DND-41 (cell line): ENCODE data around the gene GSAP.
A peak's percentile ranks its signal among the peaks of the same experiment; 100 is the strongest.

Experiments used
- ATAC-seq: fragments of 200-7000 bp; cut with Tn5 transposase; 3 replicates; pipeline ENCODE4 v1.9.1; 2021; ENCODE audit warnings: low read depth; ENCODE audit not compliant: insufficient read depth
- DNase-seq: peaks from one replicate; pipeline ENCODE4 v3.0.0-alpha.2; 2020
- H2AFZ ChIP-seq: 2 replicates; pipeline ENCODE4 v1.6.0; 2012; ENCODE audit warnings: low read depth, low read length
- H3K27ac ChIP-seq: 2 replicates; pipeline ENCODE4 v1.5.1; 2012; ENCODE audit warnings: low read length, inconsistent platforms
- H3K27me3 ChIP-seq: fragments of 200-600 bp; sonication (generic); 2 replicates; pipeline ENCODE4 v1.6.0; 2012; ENCODE audit warnings: low read length, mild to moderate bottlenecking, inconsistent platforms; ENCODE audit not compliant: insufficient read depth, poor library complexity
- H3K36me3 ChIP-seq: 2 replicates; pipeline ENCODE4 v1.5.1; 2012; ENCODE audit warnings: low read length, inconsistent platforms; ENCODE audit not compliant: insufficient read depth
- H3K4me1 ChIP-seq: 2 replicates; pipeline ENCODE4 v1.5.1; 2012; ENCODE audit warnings: mild to moderate bottlenecking, low read length; ENCODE audit not compliant: insufficient read depth
- H3K4me2 ChIP-seq: 2 replicates; pipeline ENCODE4 v1.6.0; 2012; ENCODE audit warnings: mild to moderate bottlenecking, moderate library complexity, low read length, inconsistent platforms; ENCODE audit not compliant: insufficient read depth
- H3K4me3 ChIP-seq, 2 experiments: fragments of 200-600 bp in 1 of 2; shearing (Covaris generic) in 1 of 2; 2 replicates each; pipeline ENCODE4 v1.5.1; 2012 to 2016; ENCODE audit warnings: inconsistent platforms in 2 of 2, low read length in 2 of 2, mild to moderate bottlenecking in 2 of 2, low read depth in 1 of 2, moderate library complexity in 1 of 2
- H3K79me2 ChIP-seq: 2 replicates; pipeline ENCODE4 v1.6.0; 2012; ENCODE audit warnings: low read length, inconsistent platforms; ENCODE audit not compliant: insufficient read depth
- H3K9ac ChIP-seq: 2 replicates; pipeline ENCODE4 v1.6.0; 2012; ENCODE audit warnings: low read depth, mild to moderate bottlenecking, inconsistent platforms, low read length, moderate library complexity
- H3K9me3 ChIP-seq: 2 replicates; pipeline ENCODE4 v1.5.1; 2012; ENCODE audit warnings: low read length, moderate library complexity, mild to moderate bottlenecking, inconsistent platforms; ENCODE audit not compliant: insufficient read depth, severe bottlenecking
- H4K20me1 ChIP-seq: 2 replicates; pipeline ENCODE4 v1.6.0; 2012; ENCODE audit warnings: low read length; ENCODE audit not compliant: insufficient read depth
- EZH2 ChIP-seq: IDR thresholded peaks from 3 replicates; pipeline ENCODE4 v1.6.1; 2012; ENCODE audit warnings: borderline replicate concordance, low read depth, mild to moderate bottlenecking, moderate library complexity, low read length, inconsistent platforms; ENCODE audit not compliant: severe bottlenecking
- TF ChIP-seq, protein P1 (sequence below): IDR thresholded peaks from 2 replicates; pipeline ENCODE4 v1.5.1; 2012; ENCODE audit warnings: borderline replicate concordance, low read length, moderate library complexity, mild to moderate bottlenecking; ENCODE audit not compliant: poor library complexity, severe bottlenecking; ENCODE audit errors: extremely low read depth

The GSAP gene

DNA sequence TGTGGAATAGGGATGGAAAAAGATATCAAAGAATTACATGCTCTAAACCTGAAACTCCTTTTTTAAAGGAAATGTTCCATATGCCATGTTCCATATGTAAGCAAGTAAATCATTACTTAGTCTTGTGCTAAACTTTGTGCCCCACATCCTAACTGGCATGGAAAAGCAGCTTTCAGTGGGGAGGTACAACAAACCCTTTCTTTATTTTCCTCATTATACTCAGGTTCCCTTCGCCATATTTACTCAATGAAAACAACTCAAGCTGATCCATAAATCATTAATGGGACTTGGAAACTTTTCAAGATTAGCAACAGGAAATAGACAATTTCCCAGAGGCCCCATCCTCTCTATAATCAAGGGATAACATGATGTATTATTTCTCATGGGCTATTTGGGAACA, 56.0 kb downstream of the GSAP start:
- Histone ChIP-seq H3K79me2 (no peaks in the 10 kb centered on the region), H3K4me2 (no peak overlapping the region), H3K27me3 (peaks cover 11% of the 10 kb centered on the region), H3K36me3 (no peaks in the 10 kb centered on the region), H2AFZ (no peak overlapping the region), H3K4me1 (peaks cover 1% of the 10 kb centered on the region; the same call in 1 of the 2 replicates), H3K9ac (no peak overlapping the region), H3K4me3 (no peak overlapping the region), H3K27ac (no peak overlapping the region), H3K9me3 (no peaks in the 10 kb centered on the region), H4K20me1 (no peaks in the 10 kb centered on the region)
- ATAC-seq (no peak), DNase-seq (no peak)
- TF ChIP-seq EZH2, result no peak
- TF ChIP-seq, protein P1, sequence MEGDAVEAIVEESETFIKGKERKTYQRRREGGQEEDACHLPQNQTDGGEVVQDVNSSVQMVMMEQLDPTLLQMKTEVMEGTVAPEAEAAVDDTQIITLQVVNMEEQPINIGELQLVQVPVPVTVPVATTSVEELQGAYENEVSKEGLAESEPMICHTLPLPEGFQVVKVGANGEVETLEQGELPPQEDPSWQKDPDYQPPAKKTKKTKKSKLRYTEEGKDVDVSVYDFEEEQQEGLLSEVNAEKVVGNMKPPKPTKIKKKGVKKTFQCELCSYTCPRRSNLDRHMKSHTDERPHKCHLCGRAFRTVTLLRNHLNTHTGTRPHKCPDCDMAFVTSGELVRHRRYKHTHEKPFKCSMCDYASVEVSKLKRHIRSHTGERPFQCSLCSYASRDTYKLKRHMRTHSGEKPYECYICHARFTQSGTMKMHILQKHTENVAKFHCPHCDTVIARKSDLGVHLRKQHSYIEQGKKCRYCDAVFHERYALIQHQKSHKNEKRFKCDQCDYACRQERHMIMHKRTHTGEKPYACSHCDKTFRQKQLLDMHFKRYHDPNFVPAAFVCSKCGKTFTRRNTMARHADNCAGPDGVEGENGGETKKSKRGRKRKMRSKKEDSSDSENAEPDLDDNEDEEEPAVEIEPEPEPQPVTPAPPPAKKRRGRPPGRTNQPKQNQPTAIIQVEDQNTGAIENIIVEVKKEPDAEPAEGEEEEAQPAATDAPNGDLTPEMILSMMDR, result no peak

DNA sequence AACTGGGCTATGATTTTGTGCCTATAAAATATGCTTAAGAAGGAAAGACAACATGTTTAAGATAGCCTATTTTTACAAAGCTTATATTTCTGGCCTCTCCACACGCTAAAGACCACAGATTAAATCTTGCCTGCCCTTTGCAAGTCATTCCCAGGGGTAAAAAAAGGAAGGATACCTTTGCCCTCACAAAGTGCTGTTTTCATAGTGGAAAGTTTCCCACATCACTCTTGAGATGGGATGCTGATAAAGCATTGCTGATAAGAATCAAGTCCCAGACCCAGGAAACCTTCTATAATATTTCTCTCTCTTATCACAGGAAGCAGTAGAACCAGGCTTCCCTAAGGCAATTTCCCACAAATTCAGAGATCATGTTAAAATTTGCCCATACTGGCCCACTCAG, 56.5 kb downstream of the GSAP start:
- Histone ChIP-seq H3K27ac (no peak overlapping the region), H3K9me3 (no peaks in the 10 kb centered on the region), H3K4me3 (no peak overlapping the region), H3K36me3 (no peaks in the 10 kb centered on the region), H3K27me3 (peaks cover 11% of the 10 kb centered on the region), H3K9ac (no peak overlapping the region), H3K79me2 (no peaks in the 10 kb centered on the region), H4K20me1 (no peaks in the 10 kb centered on the region), H3K4me2 (no peak overlapping the region), H3K4me1 (peaks cover 6% of the 10 kb centered on the region), H2AFZ (no peak overlapping the region)
- TF ChIP-seq, protein P1, result no peak
- no peak for TF ChIP-seq EZH2
- DNase-seq (no peak), ATAC-seq (no peak)

DNA sequence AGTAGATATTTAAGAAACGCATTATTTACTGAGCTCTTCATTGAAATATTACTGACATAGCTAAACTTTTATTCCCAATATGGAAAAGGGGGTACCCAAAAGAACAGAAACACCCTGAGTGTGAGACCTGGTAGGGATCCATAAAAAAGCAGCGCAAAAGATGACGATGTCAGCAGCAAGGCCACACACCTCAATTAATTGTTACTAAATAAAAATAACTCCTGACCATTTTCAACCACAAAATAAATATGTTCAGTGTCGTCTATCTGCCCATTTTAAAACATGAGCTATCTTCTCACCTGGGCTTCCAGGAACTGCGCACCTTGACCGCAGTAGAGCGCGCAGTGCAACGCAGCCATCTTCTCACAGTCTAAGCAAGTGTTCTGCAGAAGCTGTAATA, 61.2 kb downstream of the GSAP start:
- H3K4me1 ChIP-seq, result peaks cover 50% of the 10 kb centered on the region
- no peaks in the 10 kb centered on the region for H3K9me3 ChIP-seq
- no peak overlapping the region for H3K4me3 ChIP-seq

DNA sequence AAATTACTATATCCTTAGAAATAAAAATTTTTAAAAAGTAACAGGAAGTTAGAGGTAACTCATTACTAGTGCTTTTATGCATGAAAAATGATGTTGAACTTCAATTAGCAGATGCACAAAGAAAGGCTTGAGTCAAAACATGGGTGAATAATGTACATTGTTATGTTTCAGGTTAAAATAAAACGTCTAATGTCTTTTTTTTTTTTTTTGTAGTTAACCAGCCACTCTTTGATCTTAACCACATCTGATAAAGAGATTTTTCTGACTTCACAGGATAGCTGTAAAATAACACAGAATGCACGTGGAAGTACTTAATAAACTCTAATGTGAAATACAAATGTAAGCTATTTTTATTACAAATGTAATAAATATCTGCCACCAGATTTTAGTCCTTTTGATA, 61.7 kb downstream of the GSAP start:
- DNase-seq (no peak), ATAC-seq (peak; percentile 16; the same call in 2 of the 3 replicates)
- no peak overlapping the region for H2AFZ ChIP-seq
- no peak for TF ChIP-seq EZH2
- TF ChIP-seq, protein P1, result no peak
- peaks cover 8% of the 10 kb centered on the region for H3K27me3 ChIP-seq
- peaks cover 50% of the 10 kb centered on the region for H3K4me1 ChIP-seq
- H3K36me3 ChIP-seq, result no peaks in the 10 kb centered on the region
- no peaks in the 10 kb centered on the region for H4K20me1 ChIP-seq
- no peak overlapping the region for H3K9ac ChIP-seq
- H3K79me2 ChIP-seq, result no peaks in the 10 kb centered on the region
- H3K4me3 ChIP-seq, result no peak overlapping the region
- H3K9me3 ChIP-seq, result no peaks in the 10 kb centered on the region
- peak overlapping the region; percentile 17; the same call in 1 of the 2 replicates for H3K4me2 ChIP-seq
- H3K27ac ChIP-seq, result no peak overlapping the region

More for the DNA sequence above, 61.2 kb downstream of the GSAP start:
- Histone ChIP-seq H3K27ac (no peak overlapping the region), H3K79me2 (no peaks in the 10 kb centered on the region), H2AFZ (no peak overlapping the region), H3K9ac (no peak overlapping the region), H3K4me2 (no peak overlapping the region), H3K27me3 (peaks cover 8% of the 10 kb centered on the region), H4K20me1 (no peaks in the 10 kb centered on the region), H3K36me3 (no peaks in the 10 kb centered on the region)
- DNase-seq (no peak), ATAC-seq (no peak)
- no peak for TF ChIP-seq EZH2
